OCI-M2 (cell line): ENCODE measurements around the gene KLHDC4.

ENCODE experiments used
- DNase-seq: peaks from one replicate; lab custom pipeline; 2025; ENCODE audit not compliant: unreplicated experiment; lab: John Stamatoyannopoulos, UW

KLHDC4 gene

DNA sequence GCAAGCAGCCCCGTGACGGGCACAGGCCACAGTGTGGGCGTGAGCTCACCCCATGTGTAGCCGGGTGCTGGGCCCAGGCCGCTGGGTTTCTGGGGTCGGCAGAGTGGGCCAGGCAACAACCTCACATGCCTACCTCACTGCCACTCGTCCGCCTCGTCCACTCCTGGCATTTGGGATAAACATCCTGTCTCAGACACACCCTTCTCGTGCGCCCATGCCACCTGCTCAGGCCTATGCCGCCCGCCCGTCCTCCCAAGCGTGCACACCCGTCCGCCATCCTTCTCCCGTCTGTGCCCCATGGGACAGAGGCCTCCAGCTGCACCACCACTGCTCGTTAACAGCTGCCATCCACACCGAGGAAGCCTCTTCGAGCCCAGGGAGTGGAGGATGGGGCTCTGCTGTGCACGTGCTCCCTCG, 64.3 kb downstream of the KLHDC4 start:
- DNase-seq, result no peak

DNA sequence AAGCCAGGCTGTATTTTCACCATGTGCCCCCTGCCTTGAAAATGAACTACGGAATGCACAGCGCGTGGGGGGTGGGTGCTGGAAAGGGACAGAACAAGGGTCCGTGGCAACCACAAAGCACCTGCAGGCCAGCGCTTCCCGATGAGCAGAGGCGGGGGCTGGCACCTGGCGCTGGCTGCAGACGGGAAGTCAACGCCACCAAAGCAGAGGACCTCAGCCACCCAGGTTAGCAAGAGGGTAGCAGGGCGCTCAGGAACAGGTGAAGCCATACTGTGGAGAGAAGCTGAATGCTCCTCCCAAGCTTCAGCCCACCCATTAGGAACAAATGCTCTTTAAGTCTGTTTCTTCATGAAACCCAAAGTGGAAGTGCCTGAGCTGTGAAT, 64.7 kb downstream of the KLHDC4 start:
- DNase-seq, result no peak

DNA sequence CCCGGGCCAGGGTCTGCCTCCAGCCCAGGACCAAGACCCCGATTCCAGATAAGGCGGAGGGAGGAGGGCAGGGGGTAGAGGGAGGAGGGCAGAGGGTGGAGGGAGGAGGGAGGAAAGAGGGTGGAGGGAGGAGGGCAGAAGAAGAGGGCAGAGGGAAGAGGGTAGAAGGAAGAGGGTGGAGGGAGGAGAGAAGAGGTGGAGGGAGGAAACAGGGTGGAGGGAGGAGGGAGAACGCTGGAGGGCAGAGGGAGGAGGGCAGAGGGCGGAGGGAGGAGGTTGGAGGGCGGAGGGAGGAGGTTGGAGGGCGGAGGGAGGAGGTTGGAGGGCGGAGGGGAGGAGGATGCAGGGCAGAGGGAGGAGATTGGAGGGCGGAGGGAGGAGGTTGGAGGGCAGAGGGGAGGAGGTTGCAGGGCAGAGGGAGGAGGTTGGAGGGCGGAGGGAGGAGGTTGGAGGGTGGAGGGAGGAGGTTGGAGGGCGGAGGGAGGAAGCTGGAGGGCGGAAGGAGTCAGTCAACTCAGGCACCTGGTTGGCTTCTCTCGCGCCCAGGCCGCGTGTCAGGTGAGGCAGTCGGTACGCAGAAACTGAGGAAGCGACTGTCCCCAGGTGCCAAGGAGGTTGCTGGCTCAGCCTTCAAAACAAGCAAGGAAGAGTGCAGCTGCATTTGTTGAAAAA, 65.2 kb downstream of the KLHDC4 start:
- DNase-seq, result no peak

GRCh38 chr16:87698676-87699199, 67.0 kb downstream of the KLHDC4 start:
- DNase-seq, result no peak

DNA sequence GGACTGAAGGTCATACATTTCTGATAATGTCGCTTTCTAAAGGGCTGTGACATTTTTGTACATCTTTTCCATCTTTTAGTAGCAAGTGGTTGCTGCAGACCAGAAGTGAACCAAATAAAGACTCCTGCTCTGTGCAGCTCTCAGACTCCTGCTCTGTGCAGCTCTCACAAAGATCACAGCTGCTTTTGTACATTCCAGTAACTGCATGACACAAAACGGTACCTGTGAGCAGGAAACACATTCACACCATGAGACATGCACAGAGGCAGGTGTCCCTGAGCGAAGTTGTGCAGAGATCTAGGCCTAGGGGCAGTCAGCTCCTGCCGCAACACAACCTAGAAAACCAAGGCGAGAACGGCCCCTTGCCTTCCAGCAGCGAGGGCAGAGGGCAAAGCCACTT, 67.5 kb downstream of the KLHDC4 start:
- DNase-seq, result no peak

DNA sequence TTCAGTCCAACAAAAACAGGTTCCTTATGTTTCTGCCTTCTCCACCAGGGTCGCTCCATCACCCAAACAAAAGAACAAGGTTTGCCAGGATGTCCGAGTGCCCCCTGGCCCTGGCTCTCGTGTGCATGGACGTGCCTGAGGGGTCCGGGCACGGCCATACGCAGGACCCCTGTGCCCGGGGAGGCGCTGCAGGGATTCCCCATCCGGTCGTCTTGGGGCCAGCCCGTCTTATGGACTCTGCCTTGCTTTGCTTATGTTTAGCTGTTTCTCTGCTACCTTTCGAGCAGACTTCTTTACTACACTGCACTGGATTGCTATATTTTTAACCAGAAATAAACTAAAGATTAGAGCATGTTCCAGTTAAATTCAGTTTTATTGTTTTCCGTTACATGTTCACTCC, 68.0 kb downstream of the KLHDC4 start:
- DNase-seq, result no peak

DNA sequence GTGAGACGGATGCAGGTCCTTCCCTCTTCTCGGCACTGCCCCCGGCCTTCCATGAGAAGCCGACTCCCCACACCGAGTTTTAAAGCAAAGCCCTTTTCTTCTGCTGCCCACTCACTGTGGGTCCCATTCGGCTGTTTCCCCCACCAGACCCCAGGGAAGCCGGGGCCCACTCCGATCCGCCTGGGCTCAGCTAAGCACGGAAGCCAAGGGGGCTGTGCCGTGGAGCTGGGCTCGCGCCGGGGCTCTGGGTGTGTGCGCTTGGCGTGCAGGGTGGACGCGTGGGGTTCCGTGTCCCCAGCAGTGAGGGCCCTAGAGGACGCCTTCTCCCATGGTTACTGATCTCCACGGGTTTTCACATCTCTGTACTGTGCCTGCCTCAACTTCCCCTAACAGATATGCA, 68.5 kb downstream of the KLHDC4 start:
- no peak for DNase-seq

GRCh38 chr16:87696726-87697125, 69.1 kb downstream of the KLHDC4 start:
- DNase-seq, result no peak

GRCh38 chr16:87695534-87695933, 70.3 kb downstream of the KLHDC4 start:
- DNase-seq, result no peak

- no peak for DNase-seq
Observed at GRCh38 chr16:87694441-87695125, 71.2 kb downstream of the KLHDC4 start.

DNA sequence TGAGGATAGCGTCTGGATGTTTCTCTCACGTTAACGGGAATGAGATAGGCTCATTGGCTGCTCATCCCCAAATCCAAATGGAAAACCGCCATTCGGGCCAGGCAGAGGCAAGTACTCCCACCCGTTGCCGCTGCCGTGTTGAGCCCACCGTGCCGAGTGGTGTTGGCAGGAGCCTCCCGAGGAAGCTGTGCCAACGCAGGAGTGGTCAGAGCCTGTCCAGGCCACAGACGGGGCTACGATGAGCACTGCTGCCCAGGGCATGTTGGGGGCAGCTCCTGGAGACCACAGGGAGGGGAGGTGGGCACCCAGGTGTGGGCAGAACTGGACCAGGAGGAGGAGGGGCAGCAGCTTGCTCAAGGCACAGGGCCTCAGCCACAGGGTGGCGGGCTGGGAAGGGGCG, 72.0 kb downstream of the KLHDC4 start:
- no peak for DNase-seq

DNA sequence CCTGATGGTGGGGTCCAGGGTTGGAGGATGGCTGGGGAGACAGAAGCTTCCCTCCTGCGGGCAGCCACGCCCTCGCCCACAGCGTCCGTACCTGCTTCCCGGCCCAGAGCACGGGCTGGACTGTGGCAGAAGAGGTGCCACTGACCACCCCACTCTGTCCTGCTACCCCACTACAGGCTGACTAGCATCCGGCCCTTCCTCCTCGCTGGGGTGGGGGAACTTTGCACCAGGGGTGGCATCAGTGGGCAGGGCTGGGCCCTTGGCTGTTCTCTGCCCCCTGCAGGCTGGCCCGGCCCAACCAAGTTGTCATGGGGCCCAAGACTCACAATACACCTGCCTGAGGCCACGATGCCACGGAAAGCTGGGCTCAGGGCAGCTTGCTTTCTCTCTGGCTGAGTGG, 73.0 kb downstream of the KLHDC4 start:
- no peak for DNase-seq

DNA sequence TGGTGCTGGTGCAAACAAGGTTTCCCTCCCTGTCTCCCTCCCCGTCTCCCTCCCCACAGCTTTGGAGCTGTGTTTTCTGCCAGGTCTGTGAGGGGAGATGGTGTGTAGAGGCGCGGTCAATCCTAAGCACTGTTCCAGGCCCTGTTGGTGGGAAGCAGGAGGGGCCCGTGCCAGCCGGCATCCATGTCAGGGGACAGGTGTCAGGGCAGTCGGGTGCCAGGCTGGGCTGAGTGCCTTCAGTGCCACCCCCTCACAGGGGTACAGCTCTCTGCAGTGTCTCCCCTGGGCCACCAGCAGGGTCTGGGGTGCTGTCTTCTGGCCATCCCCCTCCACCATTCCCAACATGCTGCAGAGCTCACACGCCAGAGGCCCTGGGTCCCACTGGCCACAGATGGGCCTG, 73.6 kb downstream of the KLHDC4 start:
- no peak for DNase-seq

- no peak for DNase-seq
Observed at GRCh38 chr16:87691686-87692079, 74.1 kb downstream of the KLHDC4 start.

DNA sequence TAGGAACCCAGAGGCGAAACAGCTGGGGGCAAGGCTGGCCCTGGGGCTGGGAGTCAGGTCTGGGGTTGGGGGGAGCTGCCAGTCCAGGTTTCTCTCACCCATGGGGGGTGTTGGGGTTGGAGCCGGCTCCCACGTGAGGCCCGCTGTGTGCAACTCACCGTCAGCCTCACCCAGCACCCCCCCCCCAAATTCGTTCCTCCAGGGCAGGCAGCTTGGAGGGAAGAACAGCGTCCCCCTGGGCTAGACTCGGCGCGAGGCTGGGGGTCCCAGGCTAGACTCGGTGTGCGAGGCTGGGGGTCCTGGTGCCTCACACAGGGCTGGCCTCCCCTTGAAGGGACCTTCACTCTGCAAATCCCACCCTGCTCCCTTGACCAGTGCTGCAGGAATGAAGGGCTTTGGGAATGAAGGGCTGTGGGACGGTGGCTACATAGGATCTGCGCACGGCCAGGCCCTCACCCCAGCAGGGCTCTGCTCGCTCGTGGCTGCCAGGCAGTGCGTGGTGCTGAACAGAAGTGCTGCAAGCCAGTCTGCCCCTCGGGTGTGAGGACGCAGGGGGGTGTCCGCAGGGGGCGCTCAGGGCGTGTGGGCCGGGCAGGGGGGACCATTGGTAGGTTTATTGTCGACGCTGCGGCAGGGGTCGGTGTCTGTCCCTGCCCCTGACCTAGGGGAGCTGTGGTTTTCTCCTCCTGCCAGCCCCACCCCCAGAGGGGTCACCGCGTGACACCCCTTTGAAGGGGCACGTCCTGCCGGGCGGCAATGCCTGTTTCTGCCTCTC, 74.7 kb downstream of the KLHDC4 start:
- DNase-seq, result no peak

DNA sequence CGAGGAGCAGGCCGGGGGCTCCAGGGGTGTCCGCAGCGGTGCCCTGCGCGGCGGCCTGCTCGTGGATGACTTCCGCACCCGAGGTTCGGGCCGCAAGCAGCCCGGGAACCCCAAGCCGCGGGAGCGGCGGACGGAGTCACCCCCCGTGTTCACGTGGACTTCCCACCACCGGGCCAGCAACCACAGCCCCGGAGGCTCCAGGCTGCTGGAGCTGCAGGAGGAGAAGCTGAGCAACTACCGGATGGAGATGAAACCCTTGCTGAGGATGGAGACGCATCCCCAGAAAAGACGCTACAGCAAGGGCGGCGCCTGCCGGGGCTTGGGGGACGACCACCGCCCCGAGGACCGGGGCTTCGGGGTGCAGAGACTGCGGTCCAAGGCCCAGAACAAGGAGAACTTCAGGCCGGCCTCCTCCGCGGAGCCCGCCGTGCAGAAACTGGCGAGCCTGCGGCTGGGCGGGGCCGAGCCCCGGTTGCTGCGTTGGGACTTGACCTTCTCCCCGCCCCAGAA, 75.8 kb downstream of the KLHDC4 start:
- DNase-seq, result no peak

GRCh38 chr16:87688876-87689815, 76.6 kb downstream of the KLHDC4 start:
- DNase-seq, result no peak

GRCh38 chr16:87687998-87688529, 77.7 kb downstream of the KLHDC4 start:
- no peak for DNase-seq

- DNase-seq, result no peak
Observed at GRCh38 chr16:87687126-87687910, 78.5 kb downstream of the KLHDC4 start.

DNA sequence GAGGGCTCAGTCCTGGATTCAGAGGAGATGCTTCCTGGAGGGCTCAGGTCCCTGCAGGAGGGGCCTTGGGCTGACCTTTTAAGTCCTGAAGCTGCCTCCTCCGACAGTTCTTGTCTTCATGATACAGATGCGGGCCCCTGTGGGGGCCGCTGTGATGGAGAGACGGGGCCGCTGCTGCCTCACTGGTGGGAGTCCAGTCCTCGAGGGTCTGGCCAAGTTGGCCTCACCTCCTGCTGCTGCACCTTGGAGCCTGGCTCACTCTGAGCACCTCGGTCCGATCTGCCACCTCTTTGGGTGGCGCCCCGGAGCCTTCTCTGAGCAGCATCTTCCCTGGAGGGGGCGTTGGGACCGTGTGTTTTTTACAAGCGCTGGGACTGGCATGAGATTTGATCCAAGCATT, 79.1 kb downstream of the KLHDC4 start:
- no peak for DNase-seq
